ENCODE data around the gene HSP90B1. TPM values are rescaled to one million over a fixed set of nuclear protein-coding genes. Genes with fewer than 3 reads are reported as not detected.
A peak's percentile ranks its signal among the peaks of the same experiment; 100 is the strongest.

Gene HSP90B1
- total RNA-seq, 1 donor from 2014 or later: 503 TPM

- DNase-seq (ENCODE audit: low read depth in 2 of 2): peak; percentile 85 to 92
Observed at GRCh38 chr12:103929046-103929783, 995 bp upstream of the HSP90B1 start.

GRCh38 chr12:103929784-103930033 lies 501 bp upstream of the HSP90B1 start:
- no peak for DNase-seq (ENCODE audit: low read depth in 2 of 2)

- no peak for DNase-seq (ENCODE audit: low read depth in 2 of 2)
Observed at GRCh38 chr12:103930787-103931735, 851 bp downstream of the HSP90B1 start.

GRCh38 chr12:103933237-103933636 lies 3.0 kb downstream of the HSP90B1 start:
- no peak for DNase-seq (ENCODE audit: low read depth in 2 of 2)

- DNase-seq (ENCODE audit: low read depth in 2 of 2): no peak
Observed at GRCh38 chr12:103936679-103937078, 6.5 kb downstream of the HSP90B1 start.

- no peak for DNase-seq (ENCODE audit: low read depth in 2 of 2)
Observed at GRCh38 chr12:103944964-103945363, 14.8 kb downstream of the HSP90B1 start.

- no peak for DNase-seq (ENCODE audit: low read depth in 2 of 2)
Observed at GRCh38 chr12:103947871-103948555, 17.8 kb downstream of the HSP90B1 start.

- DNase-seq (ENCODE audit: low read depth in 2 of 2): no peak
Observed at GRCh38 chr12:103948746-103949406, 18.7 kb downstream of the HSP90B1 start.

GRCh38 chr12:103952497-103952896 lies 22.3 kb downstream of the HSP90B1 start:
- DNase-seq (ENCODE audit: low read depth in 2 of 2): no peak

GRCh38 chr12:103955811-103956508 lies 25.8 kb downstream of the HSP90B1 start:
- no peak for DNase-seq (ENCODE audit: low read depth in 2 of 2)

GRCh38 chr12:103956509-103957027 lies 26.4 kb downstream of the HSP90B1 start:
- DNase-seq (ENCODE audit: low read depth in 2 of 2): no peak

GRCh38 chr12:103957865-103958388 lies 27.7 kb downstream of the HSP90B1 start:
- DNase-seq (ENCODE audit: low read depth in 2 of 2): no peak

- no peak for DNase-seq (ENCODE audit: low read depth in 2 of 2)
Observed at GRCh38 chr12:103958621-103959020, 28.4 kb downstream of the HSP90B1 start.

- no peak for DNase-seq (ENCODE audit: low read depth in 2 of 2)
Observed at GRCh38 chr12:103960616-103961227, 30.5 kb downstream of the HSP90B1 start.

GRCh38 chr12:103962493-103962892 lies 32.3 kb downstream of the HSP90B1 start:
- DNase-seq (ENCODE audit: low read depth in 2 of 2): no peak

- DNase-seq (ENCODE audit: low read depth in 2 of 2): peak in 1 of 2 donors; percentile 12
Observed at GRCh38 chr12:103964805-103965204, 34.6 kb downstream of the HSP90B1 start.

GRCh38 chr12:103965255-103965589 lies 35.0 kb downstream of the HSP90B1 start:
- DNase-seq (ENCODE audit: low read depth in 2 of 2): no peak

- peak; percentile 97 to 99 for DNase-seq (ENCODE audit: low read depth in 2 of 2)
Observed at GRCh38 chr12:103965590-103966504, 35.6 kb downstream of the HSP90B1 start, which contains the start of gene TDG. Gene TDG (plus strand): TSS chr12:103965872. CDS start chr12:103966038, 166 bp downstream.

GRCh38 chr12:103966736-103967135 lies 36.5 kb downstream of the HSP90B1 start:
- DNase-seq (ENCODE audit: low read depth in 2 of 2): peak in 1 of 2 donors; percentile 6

Measured in dermis microvascular lymphatic vessel endothelial cell (primary cell).